ENCODE data around the gene THBS4.

The THBS4 gene

GRCh38 chr5:80076131-80077050 is 41.2 kb downstream of the THBS4 start:
- no peak for DNase-seq (ENCODE audit: low read depth, low spot score)

DNA sequence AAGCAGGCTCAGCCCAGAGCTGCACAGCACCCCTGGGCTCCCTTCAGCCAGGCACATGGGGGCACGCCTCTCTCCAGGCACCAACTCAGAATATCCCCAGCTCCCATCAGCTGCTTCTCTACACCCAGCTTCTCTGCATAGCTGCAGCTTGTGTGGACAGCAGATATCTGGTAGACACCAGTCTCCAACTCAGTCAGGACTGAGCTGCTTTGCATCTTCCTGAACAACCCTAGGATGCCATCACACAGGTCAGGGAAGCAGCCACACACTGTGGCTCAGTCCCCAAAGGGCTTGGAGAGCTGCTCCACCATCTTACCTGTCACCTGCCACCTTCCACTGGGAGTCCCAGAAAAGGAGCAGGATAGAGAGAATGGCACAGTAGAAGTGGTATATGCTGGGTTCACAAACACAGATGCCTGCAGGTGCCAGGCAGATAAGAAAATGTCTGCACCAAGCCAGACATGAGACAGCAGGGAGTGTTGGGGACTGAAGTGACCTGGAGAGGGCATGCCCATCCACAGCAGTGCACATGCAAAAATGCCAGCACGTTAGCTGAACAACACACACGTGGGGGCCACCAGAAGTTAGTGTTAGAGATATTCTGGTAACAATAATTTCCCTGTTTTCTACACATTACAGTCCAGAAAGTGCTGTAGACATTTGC is 42.0 kb downstream of the THBS4 start:
- DNase-seq (ENCODE audit: low read depth, low spot score): no peak

GRCh38 chr5:80078921-80079320 is 43.8 kb downstream of the THBS4 start:
- no peak for DNase-seq (ENCODE audit: low read depth, low spot score)

GRCh38 chr5:80082281-80082680 is 47.1 kb downstream of the THBS4 start:
- DNase-seq (ENCODE audit: low read depth, low spot score): no peak

GRCh38 chr5:80082731-80083100 is 47.6 kb downstream of the THBS4 start:
- DNase-seq (ENCODE audit: low read depth, low spot score): peak; percentile 86

DNA sequence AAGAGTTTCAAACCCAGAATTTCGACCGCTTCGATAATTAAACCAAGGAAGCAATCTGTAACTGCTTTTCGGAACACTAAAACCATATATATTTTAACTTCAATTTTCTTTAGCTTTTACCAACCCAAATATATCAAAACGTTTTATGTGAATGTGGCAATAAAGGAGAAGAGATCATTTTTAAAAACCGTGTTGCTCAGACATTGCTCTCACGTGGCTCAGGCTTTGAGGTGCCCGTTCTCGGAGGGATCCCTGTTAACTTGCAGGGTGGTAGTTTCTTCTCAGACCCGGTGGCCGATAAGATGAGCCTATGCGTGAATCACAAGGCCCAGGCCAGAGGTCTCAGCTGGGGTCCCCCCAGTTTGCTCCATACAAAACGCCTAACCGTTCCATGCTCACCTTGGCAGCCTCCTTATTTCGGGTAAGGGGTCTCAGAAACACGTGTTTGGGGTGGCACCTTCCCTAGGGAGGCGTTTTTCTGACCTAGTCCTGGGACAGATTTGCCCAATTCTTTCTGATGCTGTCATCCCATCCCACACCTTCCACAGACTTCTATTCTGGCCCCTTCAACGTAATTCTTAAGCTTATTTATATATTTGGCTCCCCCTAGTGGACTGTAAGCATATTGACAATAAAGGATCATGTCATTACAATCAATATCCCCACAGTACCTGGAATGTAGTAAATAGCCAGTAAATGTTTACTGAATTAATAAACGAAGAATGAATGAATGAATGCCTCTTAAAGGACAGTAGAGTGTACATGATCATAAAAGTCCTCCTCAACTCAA is 48.1 kb downstream of the THBS4 start:
- peak; percentile 50 for DNase-seq (ENCODE audit: low read depth, low spot score)

- peak; percentile 39 for DNase-seq (ENCODE audit: low read depth, low spot score)
Observed at GRCh38 chr5:80090884-80091166, 55.7 kb downstream of the THBS4 start.

GRCh38 chr5:80091792-80092192 is 56.6 kb downstream of the THBS4 start:
- peak; percentile 63 for DNase-seq (ENCODE audit: low read depth, low spot score)

DNA sequence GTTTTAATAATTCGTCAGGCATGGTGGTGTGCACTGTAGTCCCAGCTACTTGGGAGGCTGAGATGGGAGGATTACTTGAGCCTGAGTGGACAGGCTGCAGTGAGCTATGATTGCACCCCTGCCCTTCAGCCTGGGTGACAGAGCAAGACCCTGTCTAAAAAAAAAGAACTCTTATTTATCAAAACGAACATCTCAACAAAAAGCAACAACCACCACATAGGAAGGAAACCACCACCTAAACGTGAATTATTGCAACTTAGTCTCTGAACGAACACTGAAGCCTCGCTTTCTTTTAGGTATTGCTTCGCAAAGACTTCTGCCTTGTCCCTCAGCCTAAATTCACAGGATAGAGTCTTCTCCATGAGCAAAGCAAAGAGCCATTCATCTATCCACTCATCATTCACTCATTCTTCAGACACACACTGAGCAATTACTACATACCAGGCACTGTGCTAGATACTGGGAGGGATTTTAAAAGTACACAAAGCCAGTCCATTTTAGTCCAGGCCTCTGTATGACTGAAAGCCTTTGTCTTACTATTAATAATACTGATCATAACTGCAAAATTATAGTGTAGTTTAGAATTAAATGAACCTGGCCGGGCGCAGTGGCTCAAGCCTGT is 57.4 kb downstream of the THBS4 start:
- DNase-seq (ENCODE audit: low read depth, low spot score): no peak

GRCh38 chr5:80093796-80094195 is 58.6 kb downstream of the THBS4 start:
- DNase-seq (ENCODE audit: low read depth, low spot score): peak; percentile 81

- no peak for DNase-seq (ENCODE audit: low read depth, low spot score)
Observed at GRCh38 chr5:80094236-80094738, 59.1 kb downstream of the THBS4 start.

DNA sequence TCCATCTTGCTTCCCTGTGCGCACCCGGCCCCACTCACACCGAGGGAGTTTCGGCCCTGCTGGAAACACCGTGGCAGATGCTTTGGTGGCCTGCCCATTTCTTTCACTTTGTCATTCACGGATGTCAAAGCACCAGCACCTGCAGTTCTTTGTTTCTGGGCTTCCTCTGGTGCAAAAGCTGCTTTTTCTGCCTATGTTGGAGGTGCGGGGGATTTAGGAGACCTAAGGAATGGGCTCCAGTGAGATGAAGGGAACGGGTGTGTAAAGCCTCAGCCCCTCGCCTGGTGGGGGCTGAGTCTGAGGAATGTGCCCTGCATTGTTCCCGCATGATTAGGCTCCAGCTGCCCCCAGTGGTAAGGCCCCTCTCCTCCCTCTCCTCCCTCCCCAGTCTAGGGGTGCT is 62.3 kb downstream of the THBS4 start:
- DNase-seq (ENCODE audit: low read depth, low spot score): peak; percentile 59

GRCh38 chr5:80101993-80102392 is 66.8 kb downstream of the THBS4 start:
- DNase-seq (ENCODE audit: low read depth, low spot score): no peak

DNA sequence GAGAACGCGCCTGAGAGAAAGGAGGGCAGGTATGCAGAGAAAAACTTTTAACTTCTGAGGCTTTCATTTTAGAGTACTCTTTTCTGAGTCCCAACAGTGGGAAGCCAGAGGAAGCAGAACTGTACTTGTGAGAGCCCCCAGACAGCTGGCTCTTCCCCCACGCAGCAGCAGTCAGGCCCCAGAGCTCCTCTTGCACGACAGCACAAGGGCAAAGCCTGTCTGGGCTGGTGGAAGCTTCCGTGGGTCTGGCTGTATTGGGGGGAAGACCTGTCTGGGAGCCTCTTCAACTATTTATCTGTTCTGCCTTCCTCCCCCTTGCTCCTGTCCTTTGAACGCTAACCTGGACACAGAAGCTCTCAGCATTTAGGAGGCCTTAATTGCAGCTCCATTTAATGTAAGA is 68.2 kb downstream of the THBS4 start:
- no peak for DNase-seq (ENCODE audit: low read depth, low spot score)

- DNase-seq (ENCODE audit: low read depth, low spot score): no peak
Observed at GRCh38 chr5:80105698-80106439, 70.7 kb downstream of the THBS4 start.

- DNase-seq (ENCODE audit: low read depth, low spot score): no peak
Observed at GRCh38 chr5:80106916-80107315, 71.8 kb downstream of the THBS4 start.

DNA sequence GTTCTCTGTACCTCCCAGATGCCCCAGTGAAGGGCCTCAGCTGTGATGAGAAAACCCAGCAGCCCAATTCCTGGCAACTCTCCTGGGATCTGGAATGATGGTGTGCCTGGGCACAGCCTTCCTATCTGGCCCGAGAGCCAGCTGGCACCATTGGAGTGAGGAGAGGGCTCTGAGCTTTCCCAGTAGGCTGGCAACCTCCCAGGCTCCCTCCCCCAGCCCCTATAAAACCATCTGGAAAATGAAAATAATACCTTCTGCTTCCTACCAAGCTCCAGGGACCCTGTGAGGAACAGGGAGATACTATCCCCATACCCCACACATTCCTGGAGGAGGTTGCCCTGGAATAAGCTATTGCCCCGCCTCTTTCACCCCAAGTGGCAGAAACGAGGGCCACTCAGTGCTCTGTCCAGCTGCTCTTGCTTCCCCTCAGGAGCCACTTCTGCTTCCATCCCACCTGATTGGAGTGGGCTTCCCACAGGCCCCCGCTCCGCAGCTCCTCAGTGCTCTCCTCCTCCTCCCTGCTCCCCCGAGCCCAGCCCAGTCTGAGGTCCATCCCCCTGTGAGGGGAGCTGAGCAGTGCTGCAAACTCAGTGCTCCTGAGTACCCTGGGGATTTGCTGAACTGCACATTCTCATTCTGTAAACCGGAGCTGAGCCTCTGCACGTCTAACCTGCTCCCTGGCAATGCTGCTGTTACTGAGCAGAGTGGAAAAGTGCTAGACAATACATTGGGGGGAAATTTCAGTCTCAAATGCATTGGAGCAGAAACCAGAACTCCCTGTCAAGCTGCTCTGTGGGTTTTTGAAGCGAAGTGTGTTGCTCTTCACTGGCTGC is 74.7 kb downstream of the THBS4 start:
- DNase-seq (ENCODE audit: low read depth, low spot score): no peak

DNA sequence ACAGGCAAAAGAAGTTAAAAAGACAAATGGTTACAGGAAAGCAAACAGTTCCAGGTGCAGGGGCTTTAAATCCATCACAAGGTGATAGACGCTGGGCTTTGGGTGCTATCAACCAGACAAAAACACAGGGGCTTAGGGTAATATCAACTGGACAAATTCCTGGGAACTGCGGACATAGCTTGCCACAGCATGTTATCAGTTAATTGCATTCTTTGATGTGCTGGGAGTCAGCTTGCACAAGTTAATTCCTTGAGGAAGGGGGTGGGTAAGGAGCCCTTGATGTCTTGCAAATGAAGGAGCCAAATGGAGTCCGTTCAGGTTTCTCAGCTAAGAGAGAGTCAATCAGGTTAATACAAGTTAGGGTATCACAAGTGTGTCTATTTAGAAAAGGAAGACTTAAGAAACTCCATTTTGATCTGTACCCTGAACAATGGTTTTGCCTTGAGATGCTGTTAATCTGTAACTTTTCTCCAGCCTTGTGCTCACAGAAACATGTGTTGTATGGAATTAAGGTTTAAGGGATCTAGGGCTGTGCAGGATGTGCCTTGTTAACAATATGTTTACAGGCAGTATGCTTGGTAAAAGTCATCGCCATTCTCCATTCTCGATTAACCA is 76.3 kb downstream of the THBS4 start:
- DNase-seq (ENCODE audit: low read depth, low spot score): peak; percentile 72

DNA sequence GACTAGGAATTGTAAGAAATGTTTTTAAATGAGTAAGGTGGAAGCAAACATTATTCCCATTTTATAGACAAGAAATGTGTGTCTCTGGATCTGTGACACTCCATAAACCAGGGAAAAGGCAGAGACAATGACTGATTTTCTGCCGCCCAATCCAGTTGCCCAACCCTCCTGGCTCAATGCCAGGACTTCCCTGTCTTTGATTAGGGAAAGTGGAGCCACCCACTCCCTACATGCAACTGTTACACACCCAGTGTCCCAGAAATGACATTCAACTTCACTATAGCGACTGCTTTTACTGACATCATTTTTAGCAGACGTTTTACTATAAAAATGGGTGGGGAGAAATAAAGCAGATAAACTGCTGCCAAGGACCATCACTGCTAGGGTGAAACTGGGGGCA is 79.7 kb downstream of the THBS4 start:
- no peak for DNase-seq (ENCODE audit: low read depth, low spot score)

DNA sequence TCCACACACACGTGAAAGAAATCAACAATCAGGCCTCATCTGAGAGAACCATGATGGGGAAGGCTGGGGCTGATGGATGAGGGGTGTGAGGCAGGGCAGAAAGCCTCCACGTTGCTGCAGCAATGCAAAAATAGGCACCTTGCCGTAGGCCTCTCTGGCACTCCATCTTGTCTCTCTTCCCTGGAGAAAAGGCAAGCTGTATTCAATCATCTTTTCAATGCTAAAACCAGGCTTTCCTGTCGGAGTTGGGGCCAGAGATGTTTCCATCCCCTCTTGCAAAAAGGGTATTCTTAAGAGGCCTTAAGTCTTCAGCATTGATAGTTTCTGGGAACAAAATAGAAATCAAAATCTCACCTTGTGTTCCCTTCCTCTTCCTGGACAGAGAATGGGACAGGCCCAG is 80.9 kb downstream of the THBS4 start:
- no peak for DNase-seq (ENCODE audit: low read depth, low spot score)
